Esophagus squamous epithelium (tissue), 4 donors: Measurements from ENCODE around the gene TPRG1.

ENCODE experiments used
- CTCF ChIP-seq, 6 experiments: fragments of 450-650 bp in 4 of 6; fragments of 200-600 bp in 2 of 6; sonication (generic) in 2 of 6; IDR thresholded peaks; one replicate each; pipeline ENCODE4 v1.5.1; 2016 to 2019; ENCODE audit warnings: antibody characterized with exemption in 6 of 6, mild to moderate bottlenecking in 4 of 6, moderate library complexity in 4 of 6
- POLR2A ChIP-seq, 4 donors: fragments of 450-650 bp; IDR thresholded peaks; one replicate each; pipeline ENCODE4 v1.6.1; 2017; ENCODE audit warnings: antibody characterized with exemption in 4 of 4, mild to moderate bottlenecking in 4 of 4, moderate library complexity in 3 of 4

- TF ChIP-seq CTCF (IDR thresholded peaks at IDR 0.05) (no peak), POLR2A (IDR thresholded peaks at IDR 0.05) (no peak)
Measured at GRCh38 chr3:189365609-189366564, 194.1 kb downstream of the TPRG1 start.
